ENCODE data around the gene PHLDB2. TPM values are rescaled to one million over a fixed set of nuclear protein-coding genes. Genes with fewer than 3 reads are reported as not detected.

PHLDB2 gene
- total RNA-seq, 1 experiment from 2014 or later: 60.5 TPM

DNA sequence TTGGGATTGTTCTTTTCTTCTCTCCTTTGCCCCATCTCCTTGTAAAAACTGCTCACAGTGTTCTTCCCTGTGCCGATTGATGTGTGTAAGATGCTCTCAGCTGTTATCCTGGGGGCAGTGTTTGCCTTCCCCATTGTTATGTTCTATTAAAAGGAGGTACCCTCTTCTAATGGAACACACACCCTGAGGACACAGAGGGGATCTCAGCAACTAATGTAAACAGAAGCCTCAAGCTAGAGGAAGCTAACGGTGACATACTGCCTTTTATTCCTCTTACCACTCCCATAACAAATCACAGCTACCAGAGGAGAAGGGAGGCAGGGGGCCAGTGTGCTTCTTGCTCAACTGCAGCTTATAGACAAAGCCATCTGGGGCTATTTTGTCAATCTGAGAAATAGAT is 141.9 kb downstream of the PHLDB2 start:
- Histone ChIP-seq H3K36me3 (ENCODE audit: control insufficient read depth, insufficient read depth, low read length) (no peaks in the 10 kb centered on the region), H3K4me1 (peaks cover 9% of the 10 kb centered on the region), H3K4me3 (ENCODE audit: low read depth, low read length) (no peak overlapping the region), H3K27me3 (replicated peaks; ENCODE audit: control insufficient read depth, insufficient read depth, low read length) (no peaks in the 10 kb centered on the region), H3K9me3 (no peaks in the 10 kb centered on the region)
- Mint-ChIP-seq H3K9me3 (ENCODE audit: unreplicated experiment) (no peaks in the 10 kb centered on the region), H3K27ac (ENCODE audit: unreplicated experiment) (no peak overlapping the region), H3K36me3 (ENCODE audit: insufficient read depth, unreplicated experiment) (peaks cover 5% of the 10 kb centered on the region), H3K27me3 (ENCODE audit: insufficient read depth, unreplicated experiment) (no peaks in the 10 kb centered on the region), H3K4me1 (ENCODE audit: low read depth, unreplicated experiment) (peaks cover 31% of the 10 kb centered on the region), H3K4me3 (ENCODE audit: unreplicated experiment) (no peak overlapping the region)
- intact Hi-C loops (cut with micrococcal nuclease; ENCODE audit: unreplicated experiment): no loop called here
- ChIA-PET CTCF (interaction anchor here (2.9 kb wide), 1 partner anchor 13 kb away, joined by 16 read pairs; no protein-coding TSS in a partner anchor), POLR2A (no interaction called here)
- no peak for TF ChIP-seq CTCF (IDR thresholded peaks at IDR 0.05; ENCODE audit: insufficient read depth in 1 of 2, low read depth in 1 of 2, low read length in 1 of 2, severe bottlenecking in 1 of 2, unreplicated experiment in 1 of 2)
- BruUV-seq (replicated peaks): no TSS peak
- no peak for DNase-seq

GRCh38 chr3:112001526-112001925 is 142.5 kb downstream of the PHLDB2 start:
- TF ChIP-seq CTCF (IDR thresholded peaks at IDR 0.05; ENCODE audit: insufficient read depth in 1 of 2, low read depth in 1 of 2, low read length in 1 of 2, severe bottlenecking in 1 of 2, unreplicated experiment in 1 of 2): no peak
- no TSS peak for BruUV-seq (replicated peaks)
- no peaks in the 10 kb centered on the region for H3K27me3 ChIP-seq (replicated peaks; ENCODE audit: control insufficient read depth, insufficient read depth, low read length)
- ChIA-PET POLR2A (no interaction called here), CTCF (interaction anchor here (2.9 kb wide), 1 partner anchor 12 kb away, joined by 16 read pairs; no protein-coding TSS in a partner anchor)
- no peaks in the 10 kb centered on the region for H3K27me3 Mint-ChIP-seq (ENCODE audit: insufficient read depth, unreplicated experiment)
- no peak overlapping the region for H3K4me3 ChIP-seq (ENCODE audit: low read depth, low read length)
- H3K4me1 ChIP-seq: peaks cover 9% of the 10 kb centered on the region
- no peak overlapping the region for H3K4me3 Mint-ChIP-seq (ENCODE audit: unreplicated experiment)
- peaks cover 31% of the 10 kb centered on the region for H3K4me1 Mint-ChIP-seq (ENCODE audit: low read depth, unreplicated experiment)
- no peaks in the 10 kb centered on the region for H3K36me3 ChIP-seq (ENCODE audit: control insufficient read depth, insufficient read depth, low read length)
- intact Hi-C loops (cut with micrococcal nuclease; ENCODE audit: unreplicated experiment): no loop called here
- H3K36me3 Mint-ChIP-seq (ENCODE audit: insufficient read depth, unreplicated experiment): peaks cover 5% of the 10 kb centered on the region
- no peaks in the 10 kb centered on the region for H3K9me3 Mint-ChIP-seq (ENCODE audit: unreplicated experiment)
- H3K27ac Mint-ChIP-seq (ENCODE audit: unreplicated experiment): no peak overlapping the region
- no peaks in the 10 kb centered on the region for H3K9me3 ChIP-seq
- DNase-seq: no peak

GRCh38 chr3:112002096-112002971 is 143.3 kb downstream of the PHLDB2 start:
- CTCF ChIA-PET: interaction anchor here (0.6 to 2.9 kb wide), 2 partner anchors 11 to 42 kb away, joined by 4 to 16 read pairs; no protein-coding TSS in a partner anchor
- no peaks in the 10 kb centered on the region for H3K9me3 Mint-ChIP-seq (ENCODE audit: unreplicated experiment)

More at GRCh38 chr3:112002096-112002971, 143.3 kb downstream of the PHLDB2 start:
- no peak for TF ChIP-seq CTCF (IDR thresholded peaks at IDR 0.05; ENCODE audit: insufficient read depth in 1 of 2, low read depth in 1 of 2, low read length in 1 of 2, severe bottlenecking in 1 of 2, unreplicated experiment in 1 of 2)
- H3K9me3 ChIP-seq: no peaks in the 10 kb centered on the region
- no peaks in the 10 kb centered on the region for H3K27me3 ChIP-seq (replicated peaks; ENCODE audit: control insufficient read depth, insufficient read depth, low read length)
- intact Hi-C loops (cut with micrococcal nuclease; ENCODE audit: unreplicated experiment): no loop called here
- no peak for DNase-seq
- no peak overlapping the region for H3K4me3 ChIP-seq (ENCODE audit: low read depth, low read length)
- peaks cover 9% of the 10 kb centered on the region for H3K4me1 ChIP-seq
- Mint-ChIP-seq H3K27ac (ENCODE audit: unreplicated experiment) (no peak overlapping the region), H3K4me1 (ENCODE audit: low read depth, unreplicated experiment) (peaks cover 31% of the 10 kb centered on the region), H3K4me3 (ENCODE audit: unreplicated experiment) (no peak overlapping the region), H3K27me3 (ENCODE audit: insufficient read depth, unreplicated experiment) (no peaks in the 10 kb centered on the region), H3K36me3 (ENCODE audit: insufficient read depth, unreplicated experiment) (peaks cover 5% of the 10 kb centered on the region)
- POLR2A ChIA-PET: no interaction called here
- no peaks in the 10 kb centered on the region for H3K36me3 ChIP-seq (ENCODE audit: control insufficient read depth, insufficient read depth, low read length)
- BruUV-seq (replicated peaks): no TSS peak

Measured in Caco-2 (cell line).